Trophoblast cell (in vitro differentiated cells and primary cell): ENCODE results near the gene TTC17.
"Not testable (repeated sequence)": the region's sequence is repeated elsewhere in the genome, so short reads cannot be mapped to it uniquely, and the experiment has no call there.

Experiments
- DNase-seq, 2 donors: peaks; one replicate each; pipeline ENCODE4 v3.0.0-alpha.2; 2016
- H2AFZ ChIP-seq: 2 replicates; pipeline ENCODE4 v1.6.1; 2013; ENCODE audit warnings: low read length, moderate library complexity, mild to moderate bottlenecking; ENCODE audit not compliant: insufficient read depth, poor library complexity
- H2AK5ac ChIP-seq: 2 replicates; pipeline ENCODE4 v1.6.1; 2013; ENCODE audit warnings: mild to moderate bottlenecking, low read length
- H2BK120ac ChIP-seq: 2 replicates; pipeline ENCODE4 v1.6.1; 2013; ENCODE audit warnings: low read length, mild to moderate bottlenecking, moderate library complexity; ENCODE audit not compliant: insufficient read depth, poor library complexity
- H2BK12ac ChIP-seq: 2 replicates; pipeline ENCODE4 v1.6.1; 2013; ENCODE audit warnings: mild to moderate bottlenecking, low read length, moderate library complexity
- H2BK5ac ChIP-seq: 2 replicates; pipeline ENCODE4 v1.6.1; 2013; ENCODE audit warnings: low read length, low read depth, moderate library complexity, mild to moderate bottlenecking; ENCODE audit not compliant: poor library complexity
- H3K14ac ChIP-seq: 2 replicates; pipeline ENCODE4 v1.6.1; 2013; ENCODE audit warnings: mild to moderate bottlenecking, low read length
- H3K18ac ChIP-seq: 2 replicates; pipeline ENCODE4 v1.6.1; 2013; ENCODE audit warnings: mild to moderate bottlenecking, low read length
- H3K23ac ChIP-seq: 2 replicates; pipeline ENCODE4 v1.6.1; 2013; ENCODE audit warnings: low read length
- H3K27ac ChIP-seq: 2 replicates; pipeline ENCODE4 v1.5.1; 2013; ENCODE audit warnings: low read depth, mild to moderate bottlenecking, inconsistent platforms, low read length, moderate library complexity
- H3K27me3 ChIP-seq: 2 replicates; pipeline ENCODE4 v1.6.1; 2013; ENCODE audit warnings: inconsistent platforms, mild to moderate bottlenecking, low read length, moderate library complexity; ENCODE audit not compliant: insufficient read depth
- H3K36me3 ChIP-seq, 2 experiments: 1 replicate in 1 of 2; 2 replicates in 1 of 2; pipeline ENCODE4 v1.6.1; 2013; ENCODE audit warnings: low read length in 2 of 2, mild to moderate bottlenecking in 2 of 2, moderate library complexity in 1 of 2; ENCODE audit not compliant: insufficient read depth in 2 of 2, control insufficient read depth in 1 of 2
- H3K4ac ChIP-seq: 2 replicates; pipeline ENCODE4 v1.6.1; 2013; ENCODE audit warnings: low read depth, mild to moderate bottlenecking, low read length, moderate library complexity
- H3K4me1 ChIP-seq, 2 experiments: 1 replicate in 1 of 2; 2 replicates in 1 of 2; pipeline ENCODE4 v1.6.1; 2013; ENCODE audit warnings: low read length in 2 of 2, mild to moderate bottlenecking in 2 of 2, moderate library complexity in 1 of 2; ENCODE audit not compliant: insufficient read depth in 2 of 2, control insufficient read depth in 1 of 2
- H3K4me2 ChIP-seq: 2 replicates; pipeline ENCODE4 v1.6.1; 2013; ENCODE audit warnings: inconsistent platforms, mild to moderate bottlenecking, low read length, moderate library complexity
- H3K4me3 ChIP-seq: 2 replicates; pipeline ENCODE4 v1.5.1; 2013; ENCODE audit warnings: mild to moderate bottlenecking, low read depth, low read length, inconsistent platforms
- H3K79me1 ChIP-seq: one replicate; pipeline ENCODE4 v1.6.1; 2013; ENCODE audit warnings: low read length
- H3K79me2 ChIP-seq: 2 replicates; pipeline ENCODE4 v1.6.1; 2013; ENCODE audit warnings: low read length, mild to moderate bottlenecking; ENCODE audit not compliant: control insufficient read depth, insufficient read depth, poor library complexity
- H3K9ac ChIP-seq: 2 replicates; pipeline ENCODE4 v1.6.1; 2013; ENCODE audit warnings: mild to moderate bottlenecking, low read length
- H3K9me3 ChIP-seq: 2 replicates; pipeline ENCODE4 v1.6.1; 2013; ENCODE audit warnings: low read depth, mild to moderate bottlenecking, control low read depth, inconsistent platforms, low read length; ENCODE audit not compliant: insufficient read depth
- H4K12ac ChIP-seq: 2 replicates; pipeline ENCODE4 v1.6.1; 2013; ENCODE audit warnings: low read depth, mild to moderate bottlenecking, low read length, moderate library complexity
- H4K8ac ChIP-seq: 2 replicates; pipeline ENCODE4 v1.6.1; 2013; ENCODE audit warnings: low read depth, mild to moderate bottlenecking, low read length, moderate library complexity
- H4K91ac ChIP-seq: one replicate; pipeline ENCODE4 v1.6.1; 2013; ENCODE audit warnings: low read depth, mild to moderate bottlenecking, low read length, moderate library complexity
- WGBS: extraction: QIAGEN DNeasy Blood & Tissue Kit; methylation state at CpG from one replicate; pipeline ENCODE4 v1.1.7; 2013; ENCODE audit warnings: missing lambda C conversion rate; ENCODE audit not compliant: insufficient read length, insufficient coverage; ENCODE audit errors: extremely low coverage; 5-methylcytosine and 5-hydroxymethylcytosine counted together

Gene TTC17

GRCh38 chr11:43427971-43428370 lies 69.3 kb downstream of the TTC17 start:
- DNase-seq: no peak
- H3K9ac ChIP-seq: no peak overlapping the region
- H4K8ac ChIP-seq: no peak overlapping the region
- no peak overlapping the region for H3K4me3 ChIP-seq
- H2BK5ac ChIP-seq: no peak overlapping the region
- H3K27ac ChIP-seq: no peak overlapping the region
- no CpG with 5 or more reads among the region's 1 CpG for WGBS
- no peaks in the 10 kb centered on the region for H3K79me1 ChIP-seq
- H2BK120ac ChIP-seq: no peak overlapping the region
- H2AFZ ChIP-seq: no peak overlapping the region
- no peak overlapping the region for H4K91ac ChIP-seq
- no peaks in the 10 kb centered on the region for H3K27me3 ChIP-seq
- no peaks in the 10 kb centered on the region for H3K9me3 ChIP-seq
- H2BK12ac ChIP-seq: no peak overlapping the region
- H3K23ac ChIP-seq: no peak overlapping the region
- no peaks in the 10 kb centered on the region for H3K79me2 ChIP-seq
- H3K4me1 ChIP-seq: no peaks in the 10 kb centered on the region
- H3K14ac ChIP-seq: no peak overlapping the region
- no peak overlapping the region for H3K4ac ChIP-seq
- H3K36me3 ChIP-seq: peaks cover 0 to 2% of the 10 kb centered on the region in 2 experiments
- H2AK5ac ChIP-seq: no peak overlapping the region
- no peak overlapping the region for H4K12ac ChIP-seq
- H3K4me2 ChIP-seq: no peak overlapping the region
- no peak overlapping the region for H3K18ac ChIP-seq

DNA sequence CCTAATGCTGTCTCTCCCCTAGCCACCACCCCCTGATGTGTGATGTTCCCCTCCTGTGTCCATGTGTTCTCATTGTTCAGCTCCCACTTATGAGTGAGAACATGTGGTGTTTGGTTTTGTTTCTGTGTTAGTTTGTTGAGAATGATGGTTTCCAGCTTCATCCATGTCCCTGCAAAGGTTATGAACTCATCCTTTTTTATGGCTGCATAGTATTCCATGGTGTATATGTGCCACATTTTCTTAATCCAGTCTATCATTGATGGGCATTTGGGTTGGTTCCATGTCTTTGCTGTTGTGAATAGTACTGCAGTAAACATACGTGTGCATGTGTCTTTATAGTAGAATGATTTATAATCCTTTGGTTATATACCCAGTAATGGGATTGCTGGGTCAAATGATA lies 72.2 kb downstream of the TTC17 start:
- H3K4ac ChIP-seq, H3K79me2 ChIP-seq, H3K27ac ChIP-seq, H2BK12ac ChIP-seq, H3K27me3 ChIP-seq, H3K9me3 ChIP-seq, H3K36me3 ChIP-seq, H3K79me1 ChIP-seq, H4K8ac ChIP-seq, H2AK5ac ChIP-seq, H3K4me1 ChIP-seq, H4K91ac ChIP-seq, H3K18ac ChIP-seq, H3K4me2 ChIP-seq, H2BK120ac ChIP-seq, H4K12ac ChIP-seq, H3K23ac ChIP-seq, H3K4me3 ChIP-seq, DNase-seq, H2AFZ ChIP-seq, H3K14ac ChIP-seq, H3K9ac ChIP-seq, H2BK5ac ChIP-seq: not testable (repeated sequence)
- WGBS: no CpG with 5 or more reads among the region's 1 CpG

- H3K79me1 ChIP-seq: no peaks in the 10 kb centered on the region
- no peak overlapping the region for H2BK120ac ChIP-seq
- no peak overlapping the region for H3K4me2 ChIP-seq
- H3K27me3 ChIP-seq: no peaks in the 10 kb centered on the region
- H3K23ac ChIP-seq: no peak overlapping the region
- no peaks in the 10 kb centered on the region for H3K9me3 ChIP-seq
- H3K36me3 ChIP-seq: peaks cover 0 to 3% of the 10 kb centered on the region in 2 experiments
- DNase-seq: peak in 1 of 2 donors; percentile 2
- H2BK5ac ChIP-seq: no peak overlapping the region
- H3K9ac ChIP-seq: no peak overlapping the region
- H4K91ac ChIP-seq: no peak overlapping the region
- no peak overlapping the region for H2AFZ ChIP-seq
- H2AK5ac ChIP-seq: no peak overlapping the region
- H3K27ac ChIP-seq: no peak overlapping the region
- H3K79me2 ChIP-seq: no peaks in the 10 kb centered on the region
- no peak overlapping the region for H4K8ac ChIP-seq
- no peaks in the 10 kb centered on the region for H3K4me1 ChIP-seq
- no peak overlapping the region for H2BK12ac ChIP-seq
- H3K14ac ChIP-seq: no peak overlapping the region
- no peak overlapping the region for H3K4me3 ChIP-seq
- H3K18ac ChIP-seq: no peak overlapping the region
- H3K4ac ChIP-seq: no peak overlapping the region
- no peak overlapping the region for H4K12ac ChIP-seq
- WGBS: no CpG with 5 or more reads among the region's 1 CpG
Observed at GRCh38 chr11:43434893-43435292, 76.2 kb downstream of the TTC17 start.

- H3K4me3 ChIP-seq: no peak overlapping the region
- H3K4me1 ChIP-seq: no peaks in the 10 kb centered on the region
- H4K8ac ChIP-seq: no peak overlapping the region
- no CpG with 5 or more reads among the region's 2 CpGs for WGBS
- no peak overlapping the region for H2AK5ac ChIP-seq
- H3K79me1 ChIP-seq: no peaks in the 10 kb centered on the region
- H2BK12ac ChIP-seq: no peak overlapping the region
- H3K18ac ChIP-seq: no peak overlapping the region
- H3K27ac ChIP-seq: no peak overlapping the region
- no peak overlapping the region for H3K4me2 ChIP-seq
- no peak overlapping the region for H3K9ac ChIP-seq
- no peak overlapping the region for H2BK5ac ChIP-seq
- no peak overlapping the region for H3K23ac ChIP-seq
- H3K4ac ChIP-seq: no peak overlapping the region
- peaks cover 5 to 15% of the 10 kb centered on the region in 2 experiments for H3K36me3 ChIP-seq
- no peaks in the 10 kb centered on the region for H3K27me3 ChIP-seq
- no peaks in the 10 kb centered on the region for H3K9me3 ChIP-seq
- H4K91ac ChIP-seq: no peak overlapping the region
- no peak overlapping the region for H2BK120ac ChIP-seq
- H3K14ac ChIP-seq: no peak overlapping the region
- no peak overlapping the region for H4K12ac ChIP-seq
- no peaks in the 10 kb centered on the region for H3K79me2 ChIP-seq
- no peak for DNase-seq
- no peak overlapping the region for H2AFZ ChIP-seq
Observed at GRCh38 chr11:43440486-43440885, 81.8 kb downstream of the TTC17 start.
